K562 treated with DMSO at 1 percent for 48 hours (cell line): Measurements from ENCODE around the gene VGLL3. TPM values are rescaled to one million over a fixed set of nuclear protein-coding genes. Genes with fewer than 3 reads are reported as not detected.

Source experiments
- total RNA-seq: library from RNA; unstranded; fragments of 300-600 nt; gene quantifications from 2 replicates; pipeline ENCODE4 v1.2.3, GENCODE V29; 2022; ENCODE audit warnings: low replicate concordance; ENCODE audit errors: extremely low read depth

The VGLL3 gene
- total RNA-seq, result not detected in 2 replicates

DNA sequence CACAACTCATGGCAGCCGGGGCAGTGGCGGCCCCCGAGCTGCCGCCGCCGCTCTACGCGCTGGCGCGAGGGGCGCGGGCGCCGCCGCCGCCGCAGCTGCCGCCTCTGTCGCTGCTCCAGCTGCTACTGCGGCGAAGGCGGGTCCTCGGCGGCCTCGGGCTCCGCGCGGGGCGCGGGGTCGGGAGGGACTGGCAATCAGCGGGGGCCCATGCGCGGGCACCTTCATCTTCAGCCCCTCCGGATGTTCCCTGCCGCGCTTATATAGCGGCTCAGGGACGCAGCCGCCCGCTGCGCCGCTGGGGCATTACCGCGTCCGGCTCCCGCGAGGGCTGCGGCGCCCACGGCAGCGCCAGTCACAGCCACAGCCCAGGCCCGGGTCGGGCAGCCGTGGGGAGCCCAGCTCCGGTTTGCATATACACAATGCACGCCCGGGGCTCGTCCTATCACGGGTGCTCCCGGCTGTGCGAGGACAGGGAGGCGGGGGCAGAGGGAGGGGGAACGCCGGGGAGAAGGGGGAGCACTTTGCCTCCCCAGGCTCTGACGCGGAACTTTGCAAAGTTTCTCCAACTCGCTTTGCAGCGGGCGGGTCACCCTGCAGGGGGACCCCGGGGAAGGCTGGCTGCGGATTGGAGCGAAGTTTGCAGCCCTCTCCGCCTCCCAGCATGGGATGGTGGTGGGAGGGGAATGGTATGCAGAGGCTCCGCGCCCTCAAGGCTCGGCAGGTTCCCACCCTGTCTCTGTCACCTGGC, at the start of gene VGLL3:
Gene VGLL3, minus strand, starts transcription at position 416 of the 748 bp plus-strand sequence. Its CDS starts 406 bp downstream, at position 10.

Other genes with a start within 250 kb of the VGLL3 start
- gene CHMP2B, start 236.2 kb upstream of the VGLL3 start, total RNA-seq, result not detected in 2 replicates